HG03135 (cell line): ENCODE measurements around the gene EHD4.

ENCODE experiments used
- ATAC-seq: cut with Tn5 transposase; IDR thresholded peaks from one replicate; pipeline ENCODE4 v1.9.1; 2021; ENCODE audit warnings: mild to moderate bottlenecking, moderate library complexity; ENCODE audit not compliant: unreplicated experiment

The EHD4 gene

DNA sequence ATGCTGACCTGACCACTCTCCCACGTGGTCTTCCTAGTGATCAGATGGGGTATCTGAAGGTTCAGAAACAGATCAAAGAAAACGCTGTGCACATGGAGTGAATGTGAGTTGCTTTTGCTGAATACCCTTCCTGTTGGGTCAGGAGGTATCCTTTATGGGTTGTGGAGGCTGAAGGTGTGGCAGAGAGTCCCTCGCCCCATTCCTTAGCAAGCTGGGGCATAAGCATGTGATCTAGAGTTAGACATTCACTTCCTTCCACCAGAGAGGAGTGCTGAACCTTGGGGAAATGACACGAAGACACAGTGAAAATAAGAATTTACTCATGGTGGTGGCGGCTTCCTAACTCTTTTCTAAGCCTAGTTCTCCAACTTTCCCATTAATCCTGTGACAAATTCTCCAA is 50.7 kb downstream of the EHD4 start:
- ATAC-seq: no peak

DNA sequence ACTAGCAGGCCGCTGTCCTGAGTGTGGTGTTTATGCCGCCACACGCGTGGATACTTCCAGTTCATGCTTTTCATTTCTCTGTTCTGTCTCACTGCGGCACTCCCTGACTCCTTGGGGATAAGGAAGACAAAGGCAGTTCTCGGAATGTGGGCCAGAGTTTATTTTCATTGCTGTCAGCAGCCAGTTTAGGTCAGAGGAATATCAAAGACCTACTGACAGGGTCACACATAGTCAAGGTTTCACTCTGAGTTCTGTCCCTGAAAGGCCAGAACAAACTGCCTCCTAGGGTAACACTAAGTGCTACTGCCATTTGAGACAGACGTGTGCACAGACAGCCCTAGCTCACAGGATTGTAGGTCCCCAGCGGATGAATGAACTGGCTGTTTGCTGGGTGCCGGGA is 51.2 kb downstream of the EHD4 start:
- no peak for ATAC-seq

DNA sequence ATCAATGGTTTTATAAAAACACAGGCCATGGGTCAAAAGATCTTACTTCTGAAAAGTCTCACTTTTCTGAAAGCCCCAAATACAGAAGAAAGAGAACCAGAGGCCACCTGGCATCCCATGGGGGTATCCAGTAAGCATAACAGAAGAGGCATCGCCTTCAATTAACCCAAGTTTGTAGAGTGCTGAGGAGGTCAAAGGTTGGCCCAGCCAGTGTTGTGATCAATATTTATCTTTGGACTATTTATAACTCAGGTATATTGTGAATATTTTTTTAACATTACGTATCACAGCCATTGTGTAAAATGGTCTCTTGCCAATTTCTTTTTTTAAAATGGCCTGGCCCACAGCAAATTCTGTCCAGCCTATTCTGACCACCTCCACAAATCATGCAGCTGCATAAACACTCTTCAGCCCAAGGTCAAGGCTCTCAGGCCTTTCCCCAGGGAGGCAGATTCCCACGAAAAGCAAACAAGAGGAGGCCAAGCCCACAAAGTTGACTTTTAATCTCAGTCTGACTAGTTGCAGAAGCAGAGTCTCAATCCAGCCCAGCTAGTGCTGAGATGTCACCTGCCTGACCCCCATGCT is 52.3 kb downstream of the EHD4 start:
- no peak for ATAC-seq

DNA sequence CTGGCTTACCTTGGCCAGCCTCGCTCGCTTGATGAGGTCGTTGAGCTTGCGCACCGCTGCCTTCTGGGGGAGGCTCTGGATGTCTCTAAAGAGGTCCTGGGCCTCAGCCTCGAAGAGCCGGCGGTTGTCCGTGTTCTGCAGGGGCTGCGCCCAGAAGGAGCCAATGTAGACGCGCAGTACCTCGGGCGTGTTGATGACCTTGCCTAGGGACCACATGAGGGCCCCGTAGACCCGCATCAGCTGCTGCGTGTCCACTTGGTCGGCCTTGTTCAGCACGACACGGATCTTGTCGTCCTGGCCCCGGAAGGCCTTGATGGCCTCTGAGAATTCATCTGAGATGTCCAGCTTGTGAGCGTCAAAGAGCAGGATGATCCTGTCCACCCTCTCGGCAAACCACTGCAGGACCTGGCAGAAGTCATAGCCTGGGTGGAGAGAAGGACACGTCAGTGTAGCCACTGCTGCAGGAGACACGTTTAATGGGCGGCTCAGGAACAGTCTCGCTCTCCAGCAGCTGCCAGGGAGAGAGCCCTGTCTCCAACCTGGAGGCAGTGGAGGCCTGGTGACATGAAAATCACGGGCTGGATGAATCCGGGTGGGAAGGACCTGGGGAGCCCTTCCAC is 53.0 kb downstream of the EHD4 start:
- ATAC-seq: no peak

DNA sequence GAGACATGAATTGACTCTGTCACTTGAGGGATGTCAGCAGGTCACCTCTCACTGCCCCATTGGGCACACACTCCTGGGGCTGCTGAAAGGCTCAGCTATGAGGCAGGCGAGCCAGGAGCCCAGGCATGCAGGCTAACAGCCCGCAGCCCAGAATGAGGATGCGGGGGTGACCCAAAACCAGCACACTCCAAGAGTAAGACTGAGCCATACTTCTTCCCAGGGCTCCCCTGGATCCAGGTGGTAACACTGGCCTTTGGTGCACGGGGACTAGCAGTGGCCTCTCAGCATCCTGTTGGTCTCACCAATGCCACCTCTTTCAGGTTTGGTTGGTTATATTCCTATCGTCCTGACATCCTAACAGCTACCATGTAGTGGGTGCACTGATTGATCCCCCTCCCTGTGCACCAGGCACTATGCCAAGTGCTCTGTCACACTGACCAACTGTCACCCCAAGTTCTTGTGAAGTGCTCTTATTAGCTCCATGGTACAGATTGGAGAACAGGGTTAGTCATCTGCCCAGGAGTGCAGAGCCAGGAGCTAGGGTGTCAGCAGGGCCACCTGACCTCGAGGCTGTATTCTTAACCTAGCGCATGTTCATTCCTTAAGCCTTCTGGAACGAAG is 53.7 kb downstream of the EHD4 start:
- no peak for ATAC-seq

DNA sequence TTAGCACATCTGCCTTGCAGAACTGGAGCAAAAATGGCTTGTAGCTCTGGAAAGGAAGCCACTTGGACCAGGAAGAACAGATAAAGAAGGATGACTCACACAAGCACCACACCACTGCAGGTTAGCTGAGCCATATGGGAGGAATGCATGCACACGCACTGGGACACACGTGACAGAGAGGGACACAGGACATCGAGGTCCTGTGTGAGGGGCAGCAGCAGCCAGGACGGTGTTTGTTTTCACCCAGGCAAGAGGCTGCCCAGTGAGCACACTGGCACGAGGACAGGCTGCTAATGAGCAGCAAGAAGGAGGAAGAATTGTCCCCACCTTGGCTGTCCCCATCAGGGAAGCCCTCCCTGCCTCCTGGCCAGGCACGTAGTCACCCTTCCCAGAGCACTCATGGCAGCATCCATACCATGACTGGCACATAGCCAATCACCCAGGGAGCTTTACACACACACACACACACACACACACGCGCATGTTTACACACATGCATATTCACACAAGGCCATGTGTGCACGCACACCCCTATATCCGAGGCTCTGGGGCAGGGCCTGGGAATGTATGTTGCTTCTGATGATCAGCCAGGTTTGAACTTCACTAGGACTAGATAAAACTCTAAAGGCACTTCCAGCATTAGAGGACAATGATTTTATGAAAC is 54.5 kb downstream of the EHD4 start:
- no peak for ATAC-seq

DNA sequence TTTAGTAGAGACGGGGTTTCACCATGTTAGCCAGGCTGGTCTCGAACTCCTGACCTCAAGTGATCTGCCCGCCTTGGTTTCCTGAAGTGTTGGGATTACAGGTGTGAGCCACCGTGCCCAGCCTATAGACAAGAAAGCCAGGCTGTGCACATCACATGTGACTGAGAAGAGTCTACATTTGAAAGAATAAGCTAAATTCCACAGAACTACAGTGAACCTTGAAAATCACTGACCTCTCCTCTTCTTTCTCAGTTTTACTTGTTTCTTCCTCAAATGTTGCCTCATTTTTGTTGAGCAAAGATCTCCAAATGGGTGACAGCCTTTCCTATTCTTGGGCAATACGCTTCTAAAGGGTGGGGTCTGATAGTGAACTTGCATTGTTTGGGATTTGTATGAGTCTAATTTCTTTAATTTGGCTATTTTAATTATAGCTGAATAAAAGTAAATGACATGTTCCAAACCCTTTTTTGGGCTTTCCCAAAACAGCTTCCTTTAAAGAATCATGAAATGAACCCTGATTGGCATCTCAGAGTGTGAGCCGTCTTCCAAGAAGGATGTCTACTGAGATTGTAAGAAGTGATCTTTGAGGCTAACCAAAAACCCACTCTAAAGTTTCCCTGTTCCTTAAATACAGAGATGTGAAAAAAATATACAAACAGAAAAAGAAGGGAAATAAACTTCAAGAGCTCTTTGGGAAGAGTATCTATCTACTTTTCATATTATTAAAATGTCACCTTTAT is 56.9 kb downstream of the EHD4 start:
- ATAC-seq: no peak

DNA sequence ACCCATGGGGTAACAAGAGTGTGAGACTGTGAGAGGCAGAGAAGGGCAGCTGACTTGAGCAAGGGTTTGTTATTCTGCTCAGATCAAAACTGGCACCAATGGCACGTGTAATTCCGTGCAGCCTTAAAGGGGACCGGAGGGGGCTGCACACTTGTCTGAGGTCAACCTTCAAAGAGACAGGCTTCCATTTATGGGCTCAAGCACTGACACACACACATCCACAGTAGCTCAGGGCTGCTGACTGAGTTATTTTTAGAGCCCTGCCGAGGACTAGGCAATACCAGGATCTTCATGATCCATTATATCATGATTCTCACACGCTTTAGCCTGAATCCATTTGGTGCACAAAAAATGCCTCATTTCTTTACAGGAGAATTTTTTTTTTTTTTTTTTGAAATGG is 57.9 kb downstream of the EHD4 start:
- no peak for ATAC-seq

DNA sequence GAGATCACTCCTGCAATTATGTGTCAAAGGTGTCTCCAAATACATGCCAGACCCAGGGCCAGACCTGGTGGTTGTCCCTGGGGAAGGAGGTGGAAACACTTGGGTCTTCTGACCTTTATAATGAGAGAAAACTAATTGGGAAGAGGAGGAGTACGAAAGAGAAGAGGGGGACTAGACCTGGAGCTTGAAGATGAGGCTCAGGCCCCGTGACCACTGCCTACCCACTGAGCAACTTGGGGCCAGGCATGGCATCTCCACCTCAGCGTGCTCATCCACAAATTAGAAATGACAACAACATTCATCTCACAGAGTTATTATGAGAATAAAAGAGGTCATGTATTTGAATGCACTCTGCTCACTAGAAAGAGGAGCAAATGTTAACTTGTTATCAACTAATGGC is 59.1 kb downstream of the EHD4 start:
- no peak for ATAC-seq

DNA sequence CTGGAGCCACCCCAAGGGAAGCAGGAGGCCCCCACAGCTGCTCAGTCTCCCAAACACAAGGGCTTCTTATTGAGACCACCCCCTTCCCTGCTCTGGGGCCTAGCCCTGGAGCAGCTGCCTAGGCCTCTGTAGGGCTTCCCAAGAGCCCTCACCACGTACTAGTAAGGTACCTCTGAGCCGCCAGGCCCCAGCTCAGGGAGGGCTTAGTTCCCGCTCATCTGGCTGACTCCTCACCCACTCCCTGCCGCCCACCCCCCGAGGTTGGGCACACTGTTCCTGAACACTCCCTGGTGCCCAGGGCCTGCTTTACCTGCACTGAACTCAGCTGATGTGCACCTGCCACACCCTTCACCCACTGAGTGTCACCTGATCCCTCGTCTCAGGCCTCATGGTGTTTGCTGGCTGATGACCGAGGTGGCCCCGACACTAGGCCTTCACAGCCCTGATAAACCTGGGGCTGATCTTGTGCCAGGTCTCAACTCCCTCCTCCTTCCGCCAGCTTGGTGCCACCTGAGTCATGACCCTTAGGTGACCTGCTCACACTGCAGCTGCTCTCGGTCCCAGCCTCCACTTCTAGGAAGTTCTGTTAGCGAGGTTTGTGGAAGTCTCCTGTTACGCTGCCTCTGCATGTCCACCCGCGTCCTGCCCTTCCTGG is 60.5 kb downstream of the EHD4 start:
- ATAC-seq: no peak

DNA sequence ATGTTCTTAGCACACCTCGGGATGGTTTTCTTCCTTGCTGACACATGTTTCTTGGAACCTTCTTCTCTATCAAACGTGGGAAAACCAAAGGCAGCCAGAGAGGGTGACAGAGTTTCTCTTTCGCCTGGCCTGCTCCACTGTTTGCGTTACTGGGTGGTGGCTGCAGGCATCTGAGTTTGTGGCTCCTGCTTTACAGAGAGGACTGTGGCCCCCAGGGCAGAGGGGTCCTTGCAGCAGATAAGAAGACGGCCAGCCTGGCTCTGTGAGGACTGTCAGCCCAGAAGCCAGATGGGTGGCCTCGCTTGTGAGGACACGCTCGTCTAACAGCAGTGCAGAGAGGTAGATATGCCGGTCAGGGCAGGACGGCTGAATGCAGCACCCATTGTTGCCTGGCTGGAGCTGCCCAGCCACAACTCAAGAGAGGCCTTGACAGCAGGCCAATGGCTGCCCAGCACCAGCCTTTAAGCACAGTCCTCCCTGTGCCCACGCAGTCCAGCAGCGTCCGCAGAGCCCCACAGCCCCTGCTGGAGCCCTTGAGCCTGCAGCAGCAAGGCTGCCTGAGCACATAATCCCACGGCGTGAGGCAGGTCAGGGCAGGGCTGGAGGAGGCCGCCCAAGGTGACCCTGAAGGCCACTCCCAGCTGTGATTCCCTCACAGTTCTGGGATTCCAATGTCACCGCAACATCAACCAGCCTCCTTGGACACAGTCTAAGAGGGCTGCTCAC is 63.5 kb downstream of the EHD4 start:
- ATAC-seq: no peak

DNA sequence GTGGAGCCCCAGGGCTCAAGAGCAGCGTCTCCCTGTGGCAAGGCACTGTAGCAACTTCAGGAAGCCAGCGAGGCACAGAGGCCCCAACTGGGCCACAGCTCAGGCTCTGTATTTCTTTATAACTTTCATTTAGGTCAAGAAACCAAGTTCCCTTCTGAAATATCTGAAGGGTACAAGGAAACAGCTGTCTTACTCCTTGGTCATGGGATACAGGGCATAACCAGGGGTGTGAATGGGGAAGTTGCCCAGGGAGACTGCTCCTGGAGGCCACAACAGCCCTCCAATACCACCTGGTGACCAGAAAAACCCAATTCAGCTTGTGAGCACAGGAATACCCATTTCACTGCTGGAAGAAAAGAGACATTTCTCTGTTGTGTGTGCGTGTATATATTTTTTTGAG is 65.2 kb downstream of the EHD4 start:
- ATAC-seq: no peak

DNA sequence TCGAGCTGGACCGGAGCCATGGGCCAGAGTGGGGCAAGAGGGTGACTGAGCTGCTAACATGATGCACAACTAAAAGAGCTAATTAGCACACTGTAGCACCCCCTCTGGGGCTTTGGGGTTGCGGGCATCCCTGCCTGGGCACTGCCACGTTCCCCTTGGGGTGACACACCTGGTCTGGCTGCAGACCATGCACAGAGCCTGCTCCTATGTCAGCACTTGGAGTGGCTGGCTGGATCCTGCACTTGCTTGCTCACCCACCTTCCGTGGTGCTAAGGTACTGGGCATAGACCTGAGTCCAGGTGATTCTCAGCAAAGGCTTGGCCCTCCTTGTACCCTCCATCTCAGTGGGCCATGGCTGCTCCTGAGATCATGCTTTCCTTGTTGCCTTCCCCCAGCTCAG is 65.7 kb downstream of the EHD4 start:
- ATAC-seq: no peak

DNA sequence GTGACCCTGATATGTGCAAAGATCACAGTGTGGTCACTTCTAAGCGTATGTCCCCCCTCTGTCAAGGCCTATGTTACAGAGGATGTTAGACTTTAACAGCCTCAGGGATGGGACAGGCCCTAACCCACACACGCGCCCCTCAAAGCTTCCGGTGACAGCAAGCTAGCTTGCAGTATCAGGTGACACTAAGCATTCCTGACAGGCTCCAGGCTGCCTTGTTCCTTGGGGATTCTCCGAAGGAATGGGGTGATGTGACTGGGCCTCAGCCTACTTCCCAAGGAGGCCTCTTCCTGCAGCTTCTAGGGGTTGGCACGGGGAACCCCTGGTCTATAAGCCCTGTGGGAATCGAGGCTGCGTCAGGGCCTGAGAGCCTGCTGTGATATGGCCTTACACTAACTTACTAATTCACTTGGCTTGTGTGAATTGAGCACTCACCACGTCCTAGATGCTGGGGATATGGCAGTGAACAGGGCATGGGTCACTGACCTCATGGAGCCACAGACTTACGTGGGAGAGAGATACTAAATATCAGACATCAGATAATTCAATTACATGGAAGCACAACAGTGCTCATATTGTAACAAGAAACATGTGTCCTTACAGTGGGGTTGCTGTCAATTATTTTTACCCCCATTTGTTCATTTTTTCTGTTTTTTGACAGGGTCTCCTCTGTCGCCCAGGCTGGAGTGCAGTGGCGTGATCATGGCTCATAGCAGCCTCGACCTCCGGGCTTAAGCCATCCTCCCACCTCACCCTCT is 67.1 kb downstream of the EHD4 start:
- ATAC-seq: peak; percentile 19

DNA sequence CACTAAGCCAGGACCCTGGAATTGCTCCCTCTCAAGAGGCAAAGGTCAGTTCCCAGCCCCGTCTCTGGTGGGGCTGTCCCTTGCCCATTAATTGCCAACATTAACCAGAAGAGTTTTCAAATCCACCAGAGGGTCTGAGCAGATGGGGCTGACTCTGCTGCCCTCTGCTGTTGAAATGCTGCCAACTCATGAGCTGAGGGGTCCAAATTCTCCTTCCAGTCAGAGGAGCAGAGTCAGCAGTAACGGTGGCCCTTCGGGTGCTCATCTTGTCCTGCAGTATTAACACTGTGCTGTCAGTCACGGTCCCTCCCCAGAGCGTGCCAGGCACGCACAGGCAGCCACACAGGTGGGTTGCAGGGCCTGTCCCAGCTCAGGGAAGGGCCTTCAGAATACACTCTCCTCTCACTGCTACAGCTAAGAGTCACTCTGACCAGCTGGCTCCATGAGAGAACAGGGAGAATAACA is 67.8 kb downstream of the EHD4 start:
- ATAC-seq: peak; percentile 57

DNA sequence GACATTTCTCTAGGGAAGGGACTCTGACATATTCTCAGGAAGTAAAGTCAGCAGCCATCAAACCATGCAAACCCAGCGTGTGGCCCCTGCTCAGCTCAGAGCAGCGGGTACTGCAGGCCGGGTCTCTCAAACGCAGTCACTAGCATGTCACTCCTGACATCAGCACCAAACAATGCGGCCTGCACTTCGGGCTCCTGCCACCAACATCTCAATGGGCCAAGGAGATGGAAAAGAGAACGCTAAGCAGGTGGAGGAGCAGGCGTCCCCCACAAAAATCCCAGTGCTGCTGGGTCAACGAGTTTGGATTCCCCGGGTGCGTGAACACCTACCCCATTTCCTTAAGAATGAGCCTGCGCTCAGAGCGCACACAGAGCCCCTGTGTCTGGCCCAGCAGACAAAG is 68.6 kb downstream of the EHD4 start:
- no peak for ATAC-seq

DNA sequence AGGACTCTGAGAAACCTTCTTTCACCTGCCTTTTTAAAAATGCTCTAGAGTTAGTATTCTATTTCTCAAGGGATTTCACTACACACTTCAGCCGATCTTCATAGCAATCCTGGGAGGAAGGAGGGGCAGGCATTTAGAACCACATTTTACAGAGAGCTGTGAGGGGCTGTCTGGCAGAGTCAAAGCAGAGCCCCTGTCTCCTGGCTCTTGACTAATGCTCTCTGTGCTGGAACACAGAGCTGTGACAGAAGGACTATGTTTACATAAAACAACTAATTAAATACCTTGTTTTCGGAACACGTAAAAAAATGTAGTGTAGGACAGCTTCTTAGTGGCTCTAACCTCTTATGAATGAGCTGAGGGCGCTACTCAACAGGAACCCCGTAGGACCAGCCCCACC is 70.9 kb downstream of the EHD4 start:
- no peak for ATAC-seq

DNA sequence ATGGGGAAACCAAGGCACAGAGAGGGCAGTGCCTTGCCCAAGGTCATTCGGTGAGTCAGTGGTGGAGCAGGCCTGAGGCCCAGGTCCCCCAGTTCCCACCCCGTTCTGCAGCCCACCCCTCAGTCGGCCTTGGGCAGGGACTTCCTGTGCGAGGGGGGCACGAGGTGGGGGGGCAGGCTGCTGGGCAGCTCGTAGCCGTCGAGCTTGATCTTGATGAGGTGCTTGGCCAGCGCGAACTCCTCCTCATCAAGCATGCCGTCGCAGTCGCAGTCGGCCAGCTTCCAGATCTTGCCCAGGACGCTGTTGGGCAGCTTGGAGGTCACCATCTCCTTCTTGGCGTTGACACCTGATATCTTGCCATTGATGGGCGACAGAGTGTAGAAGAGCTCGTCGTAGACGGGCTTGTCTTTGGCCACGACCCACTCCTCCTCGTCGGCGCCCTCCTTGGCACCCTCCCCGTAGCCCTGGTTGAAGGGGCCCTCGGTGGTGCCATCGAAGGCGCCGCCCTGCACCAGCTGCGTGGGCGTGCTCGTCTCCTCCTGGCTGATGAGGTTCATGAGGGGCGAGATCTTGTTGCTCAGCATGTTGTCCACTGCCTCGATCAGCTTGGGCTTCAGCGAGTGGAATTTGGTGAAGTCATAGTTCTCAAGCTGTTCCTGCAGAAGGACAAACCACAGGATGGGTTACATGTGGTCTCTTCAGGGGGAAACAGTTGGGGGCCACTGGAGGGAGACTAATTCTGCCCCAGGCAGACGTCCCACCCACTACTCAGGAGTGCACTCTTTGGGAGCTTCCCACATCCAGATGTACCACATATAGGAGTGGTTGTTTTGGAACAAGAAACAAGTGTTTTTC is 71.6 kb downstream of the EHD4 start:
- no peak for ATAC-seq
